Neuronal stem cell (in vitro differentiated cells): ENCODE data around the gene F11R. TPM values are rescaled to one million over a fixed set of nuclear protein-coding genes. Genes with fewer than 3 reads are reported as not detected.

Experiments
- DNase-seq: peaks from one replicate; pipeline ENCODE4 v3.0.0-alpha.2; 2013; ENCODE audit warnings: low spot score
- H2AFZ ChIP-seq: one replicate; pipeline ENCODE4 v1.6.1; 2013; ENCODE audit warnings: mild to moderate bottlenecking, low read length, inconsistent platforms
- H2AK5ac ChIP-seq: 2 replicates; pipeline ENCODE4 v1.6.1; 2013; ENCODE audit warnings: low read depth, mild to moderate bottlenecking, inconsistent platforms, low read length, moderate library complexity, mixed read lengths
- H2BK120ac ChIP-seq: 2 replicates; pipeline ENCODE4 v1.6.1; 2013; ENCODE audit warnings: low read depth, mild to moderate bottlenecking, inconsistent platforms, low read length, moderate library complexity, mixed read lengths
- H2BK12ac ChIP-seq: one replicate; pipeline ENCODE4 v1.6.1; 2013; ENCODE audit warnings: low read length, inconsistent platforms
- H2BK15ac ChIP-seq: 2 replicates; pipeline ENCODE4 v1.6.1; 2013; ENCODE audit warnings: mild to moderate bottlenecking, low read length, inconsistent platforms, mixed read lengths
- H2BK5ac ChIP-seq: one replicate; pipeline ENCODE4 v1.6.1; 2013; ENCODE audit warnings: inconsistent platforms, mild to moderate bottlenecking, low read length, moderate library complexity
- H3K14ac ChIP-seq: one replicate; pipeline ENCODE4 v1.6.1; 2013; ENCODE audit warnings: low read length, inconsistent platforms
- H3K18ac ChIP-seq: 2 replicates; pipeline ENCODE4 v1.6.1; 2013; ENCODE audit warnings: low read length, inconsistent platforms
- H3K23ac ChIP-seq: 2 replicates; pipeline ENCODE4 v1.6.1; 2013; ENCODE audit warnings: low read depth, mild to moderate bottlenecking, mixed read lengths, low read length, inconsistent platforms; ENCODE audit not compliant: poor library complexity
- H3K27ac ChIP-seq: replicated peaks from 3 replicates; pipeline ENCODE4 v1.5.1; 2013; ENCODE audit warnings: low read length, inconsistent platforms
- H3K27me3 ChIP-seq, 3 experiments: 2 replicates each; pipeline ENCODE4 v1.6.1; 2013; ENCODE audit warnings: low read length in 3 of 3, mild to moderate bottlenecking in 2 of 3, inconsistent platforms in 1 of 3, low read depth in 1 of 3, mixed read lengths in 1 of 3, moderate library complexity in 1 of 3; ENCODE audit not compliant: control insufficient read depth in 3 of 3, insufficient read depth in 3 of 3
- H3K36me3 ChIP-seq, 2 donors: replicated peaks in 1 of 2; 2 replicates each; pipeline ENCODE4 v1.6.1; 2013; ENCODE audit warnings: low read length in 2 of 2; ENCODE audit not compliant: control insufficient read depth in 2 of 2, insufficient read depth in 2 of 2
- H3K4ac ChIP-seq: 2 replicates; pipeline ENCODE4 v1.6.1; 2013; ENCODE audit warnings: inconsistent platforms, mild to moderate bottlenecking, low read length, moderate library complexity
- H3K4me1 ChIP-seq, 2 donors: 1 replicate in 1 of 2; 2 replicates in 1 of 2; pipeline ENCODE4 v1.6.1; 2013; ENCODE audit warnings: low read length in 2 of 2, low read depth in 1 of 2; ENCODE audit not compliant: control insufficient read depth in 2 of 2, insufficient read depth in 1 of 2
- H3K4me2 ChIP-seq: one replicate; pipeline ENCODE4 v1.6.1; 2013; ENCODE audit warnings: mild to moderate bottlenecking, low read length, inconsistent platforms; ENCODE audit not compliant: insufficient read depth, poor library complexity, severe bottlenecking
- H3K4me3 ChIP-seq, 2 donors: 2 replicates each; pipeline ENCODE4 v1.5.1; 2013; ENCODE audit warnings: low read length in 2 of 2, mild to moderate bottlenecking in 2 of 2, inconsistent platforms in 1 of 2, moderate library complexity in 1 of 2
- H3K79me1 ChIP-seq: one replicate; pipeline ENCODE4 v1.6.1; 2013; ENCODE audit warnings: low read depth, mild to moderate bottlenecking, inconsistent platforms, low read length, moderate library complexity
- H3K9ac ChIP-seq: one replicate; pipeline ENCODE4 v1.6.1; 2013; ENCODE audit warnings: mild to moderate bottlenecking, low read depth, low read length, inconsistent platforms; ENCODE audit not compliant: poor library complexity
- H3K9me3 ChIP-seq, 2 donors: replicated peaks in 1 of 2; 2 replicates each; pipeline versions ENCODE3 to v1.6.1; 2013; ENCODE audit warnings: low read length in 2 of 2, mild to moderate bottlenecking in 2 of 2, inconsistent platforms in 1 of 2, low read depth in 1 of 2, mixed read lengths in 1 of 2, moderate library complexity in 1 of 2; ENCODE audit not compliant: control insufficient read depth in 2 of 2, insufficient read depth in 1 of 2
- H4K8ac ChIP-seq: one replicate; pipeline ENCODE4 v1.6.1; 2013; ENCODE audit warnings: low read depth, mild to moderate bottlenecking, inconsistent platforms, low read length, moderate library complexity
- H4K91ac ChIP-seq: one replicate; pipeline ENCODE4 v1.6.1; 2013; ENCODE audit warnings: low read length, low read depth, mild to moderate bottlenecking, inconsistent platforms; ENCODE audit not compliant: poor library complexity
- WGBS, 2 donors: extraction: QIAGEN DNeasy Blood & Tissue Kit; methylation state at CpG; one replicate each; pipeline ENCODE4 v1.1.7; 2013; ENCODE audit warnings: missing lambda C conversion rate in 2 of 2, mixed read lengths in 1 of 2; ENCODE audit not compliant: insufficient read length in 2 of 2, insufficient replicate concordance in 1 of 2; ENCODE audit errors: extremely low coverage in 2 of 2; 5-methylcytosine and 5-hydroxymethylcytosine counted together
- polyA plus RNA-seq, 2 experiments: library from polyadenylated mRNA; stranded (reverse); fragments of 200-250 nt; gene quantifications; one replicate each; pipeline ENCODE4 v1.2.3, GENCODE V29; 2013

The F11R gene
- 15.6 TPM for polyA plus RNA-seq (2013, experiment 1 of 2)
- polyA plus RNA-seq (2013, experiment 2 of 2): 16.1 TPM

GRCh38 chr1:161020509-161021164 lies at the start of gene F11R:
Gene F11R, minus strand, starts transcription at chr1:161021152. Its CDS starts 79 bp downstream, at chr1:161021073.
- H3K9me3 ChIP-seq: no peaks in the 10 kb centered on the region
- H3K18ac ChIP-seq: peak within 1 kb of the TSS; percentile 97
- H3K4me3 ChIP-seq: peak within 1 kb of the TSS; percentile 52 to 86
- peak within 1 kb of the TSS; percentile 99 for H3K4me2 ChIP-seq
- H2BK15ac ChIP-seq: peak within 1 kb of the TSS; percentile 22
- no peak within 1 kb of the TSS for H2BK12ac ChIP-seq
- H4K8ac ChIP-seq: peak within 1 kb of the TSS; percentile 55
- H3K14ac ChIP-seq: peak within 1 kb of the TSS; percentile 90
- H3K27me3 ChIP-seq: peaks cover 0 to 42% (median 0%) of the 10 kb centered on the region in 3 experiments
- H3K4me1 ChIP-seq: peaks cover 6 to 8% of the 10 kb centered on the region in 2 donors
- peak within 1 kb of the TSS; percentile 81 for H3K9ac ChIP-seq
- H2AK5ac ChIP-seq: peak within 1 kb of the TSS; percentile 86
- peak within 1 kb of the TSS; percentile 92 for H2AFZ ChIP-seq
- H3K23ac ChIP-seq: peak within 1 kb of the TSS; percentile 97
- H2BK5ac ChIP-seq: no peak within 1 kb of the TSS
- no peak within 1 kb of the TSS for H3K27ac ChIP-seq
- peak within 1 kb of the TSS; percentile 61 for H3K4ac ChIP-seq
- no CpG with 5 or more reads among the region's 36 CpGs for WGBS, 2 donors
- peak within 1 kb of the TSS; percentile 98 for H2BK120ac ChIP-seq
- no peaks in the 10 kb centered on the region for H3K36me3 ChIP-seq
- no peak within 1 kb of the TSS for H4K91ac ChIP-seq
- H3K79me1 ChIP-seq: no peaks in the 10 kb centered on the region
- peak; percentile 35 for DNase-seq

- no peak within 1 kb of the TSS for H4K8ac ChIP-seq
- no CpG with 5 or more reads among the region's 9 CpGs for WGBS, 2 donors
- peaks cover 0 to 5% of the 10 kb centered on the region in 2 donors for H3K9me3 ChIP-seq
- H3K4me2 ChIP-seq: no peak within 1 kb of the TSS
- H2BK5ac ChIP-seq: peak within 1 kb of the TSS; percentile 78
- no peak within 1 kb of the TSS for H3K23ac ChIP-seq
- no peak within 1 kb of the TSS for H3K9ac ChIP-seq
- no peak within 1 kb of the TSS for H3K18ac ChIP-seq
- H3K4ac ChIP-seq: no peak within 1 kb of the TSS
- H3K36me3 ChIP-seq: no peaks in the 10 kb centered on the region
- no peak within 1 kb of the TSS for H3K14ac ChIP-seq
- H3K27ac ChIP-seq: no peak within 1 kb of the TSS
- DNase-seq: no peak
- H4K91ac ChIP-seq: no peak within 1 kb of the TSS
- peak within 1 kb of the TSS; percentile 81 for H2AK5ac ChIP-seq
- no peak within 1 kb of the TSS for H2BK15ac ChIP-seq
- peak within 1 kb of the TSS; percentile 0 for H2AFZ ChIP-seq
- peaks cover 0 to 25% (median 0%) of the 10 kb centered on the region in 3 experiments for H3K27me3 ChIP-seq
- H3K4me1 ChIP-seq: peaks cover 4 to 18% of the 10 kb centered on the region in 2 donors
- H2BK12ac ChIP-seq: no peak within 1 kb of the TSS
- H3K4me3 ChIP-seq: no peak within 1 kb of the TSS
- H2BK120ac ChIP-seq: no peak within 1 kb of the TSS
- H3K79me1 ChIP-seq: no peaks in the 10 kb centered on the region
Observed at GRCh38 chr1:161069731-161070270, 48.8 kb upstream of the F11R start, which contains the start of gene ARHGAP30. Gene ARHGAP30, minus strand, starts transcription at chr1:161069891. Its CDS starts 267 bp downstream, at chr1:161069624.

GRCh38 chr1:161069241-161069640 lies 48.3 kb upstream of the F11R start:
- Histone ChIP-seq H3K27ac (no peak overlapping the region), H2BK15ac (no peak overlapping the region), H3K79me1 (no peaks in the 10 kb centered on the region), H3K9me3 (peaks cover 0 to 5% of the 10 kb centered on the region in 2 donors), H3K14ac (no peak overlapping the region), H4K8ac (no peak overlapping the region), H4K91ac (no peak overlapping the region), H2BK5ac (no peak overlapping the region), H3K27me3 (peaks cover 0 to 30% (median 0%) of the 10 kb centered on the region in 3 experiments), H3K18ac (no peak overlapping the region), H3K36me3 (no peaks in the 10 kb centered on the region), H3K4me2 (no peak overlapping the region), H3K4me3 (no peak overlapping the region), H2AFZ (peak overlapping the region; percentile 0), H3K4me1 (peaks cover 4 to 18% of the 10 kb centered on the region in 2 donors), H2BK12ac (no peak overlapping the region), H2AK5ac (peak overlapping the region; percentile 81), H3K9ac (no peak overlapping the region), H3K23ac (no peak overlapping the region), H2BK120ac (no peak overlapping the region), H3K4ac (no peak overlapping the region)
- no CpG with 5 or more reads among the region's 9 CpGs for WGBS, 2 donors
- no peak for DNase-seq
